Measurements from ENCODE around the gene PIK3R5. TPM values are rescaled to one million over a fixed set of nuclear protein-coding genes. Genes with fewer than 3 reads are reported as not detected.

The PIK3R5 gene
- total RNA-seq, 2 experiments from 2014 or later: 0.76 to 1.5 TPM

DNA sequence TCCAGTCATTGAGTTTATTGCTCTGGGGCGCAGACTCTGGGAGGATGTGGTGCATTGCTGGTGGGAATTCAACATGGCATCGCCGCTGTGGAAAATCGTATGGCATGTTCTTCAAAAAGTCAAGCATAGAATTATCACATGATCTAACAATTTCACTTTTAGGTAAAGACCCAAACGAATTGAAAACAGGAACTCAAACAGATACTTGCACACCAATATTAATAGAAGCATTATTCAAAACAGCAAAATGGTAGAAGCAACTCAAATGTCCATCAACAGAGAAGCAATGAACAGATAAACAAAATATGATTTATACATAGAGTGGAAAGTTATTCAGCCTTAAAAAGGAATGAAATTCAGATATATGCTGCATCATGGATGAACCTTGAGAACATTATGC lies 113.9 kb downstream of the PIK3R5 start:
- no peak for DNase-seq (ENCODE audit: low spot score)
- no peak overlapping the region for H3K4me3 ChIP-seq (ENCODE audit: low read depth, low read length, poor library complexity, severe bottlenecking)
- ChIA-PET POLR2A (no interaction called here), CTCF (ENCODE audit: unreplicated experiment) (no interaction called here)
- H3K79me2 ChIP-seq (ENCODE audit: insufficient read depth, low read depth, low read length): no peaks in the 10 kb centered on the region
- intact Hi-C loops (cut with micrococcal nuclease; ENCODE audit: unreplicated experiment): no loop called here
- TF ChIP-seq EZH2phosphoT487 (IDR thresholded peaks at IDR 0.05; ENCODE audit: borderline replicate concordance, low read depth, low read length) (no peak), CTCF (conservative IDR thresholded peaks at IDR 0.05; ENCODE audit: low read length) (no peak)
- no peaks in the 10 kb centered on the region for H4K20me1 ChIP-seq (ENCODE audit: insufficient read depth, low read length)
- H3K4me2 ChIP-seq (ENCODE audit: low read length): no peak overlapping the region
- no peaks in the 10 kb centered on the region for H3K9me2 ChIP-seq (ENCODE audit: insufficient read depth, low read length)
- peaks cover 13% of the 10 kb centered on the region for H3K4me1 ChIP-seq (ENCODE audit: insufficient read depth, low read length, poor library complexity, severe bottlenecking)
- BruUV-seq (replicated peaks): no TSS peak
- H3K9me3 ChIP-seq (ENCODE audit: low read length): no peaks in the 10 kb centered on the region
- no peak overlapping the region for H2AFZ ChIP-seq (ENCODE audit: low read length)
- no peaks in the 10 kb centered on the region for H3K36me3 ChIP-seq (ENCODE audit: insufficient read depth, low read length)
- H3K27ac ChIP-seq (ENCODE audit: low read depth, low read length, poor library complexity, severe bottlenecking): no peak overlapping the region

DNA sequence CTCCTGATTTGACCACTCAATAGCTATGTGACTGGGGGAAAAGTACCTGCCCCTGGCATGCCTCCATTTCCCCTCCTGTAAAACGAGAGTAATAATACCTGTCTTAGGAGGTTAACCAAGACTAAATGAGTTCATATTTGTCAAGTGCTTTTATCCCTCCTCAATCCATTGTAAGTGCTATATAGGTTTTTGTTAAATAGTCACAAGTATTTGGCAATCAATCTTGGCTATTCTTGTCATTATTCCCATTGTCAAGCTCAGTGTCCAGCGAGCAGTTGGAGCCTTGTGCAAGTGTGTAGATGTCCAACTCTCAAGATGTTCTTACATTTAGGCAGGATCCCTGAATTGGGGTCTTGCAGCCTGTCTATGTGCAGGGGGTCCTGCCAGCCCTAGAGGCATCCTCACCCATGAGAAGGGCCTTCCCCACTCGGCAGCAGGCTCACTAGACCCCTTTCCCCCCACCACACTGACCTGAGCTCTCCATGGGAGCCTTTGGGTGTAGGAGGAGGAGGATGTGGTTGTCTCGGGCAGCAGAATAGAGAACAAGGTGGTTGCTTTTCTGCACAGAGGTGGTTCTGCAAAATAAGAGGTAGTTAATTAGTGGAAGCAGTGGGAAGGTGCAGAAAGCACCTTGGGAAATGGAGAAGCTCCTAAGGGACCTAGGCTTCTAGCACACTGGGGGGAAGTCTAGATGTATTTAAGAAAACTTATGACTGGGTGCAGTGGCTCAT lies 116.0 kb downstream of the PIK3R5 start:
- no TSS peak for BruUV-seq (replicated peaks)
- Histone ChIP-seq H3K9me2 (ENCODE audit: insufficient read depth, low read length) (no peaks in the 10 kb centered on the region), H3K4me2 (ENCODE audit: low read length) (no peak overlapping the region), H3K4me1 (ENCODE audit: insufficient read depth, low read length, poor library complexity, severe bottlenecking) (no peaks in the 10 kb centered on the region), H4K20me1 (ENCODE audit: insufficient read depth, low read length) (no peaks in the 10 kb centered on the region), H3K27ac (ENCODE audit: low read depth, low read length, poor library complexity, severe bottlenecking) (no peak overlapping the region), H3K9me3 (ENCODE audit: low read length) (no peaks in the 10 kb centered on the region), H3K36me3 (ENCODE audit: insufficient read depth, low read length) (no peaks in the 10 kb centered on the region), H2AFZ (ENCODE audit: low read length) (no peak overlapping the region), H3K4me3 (ENCODE audit: low read depth, low read length, poor library complexity, severe bottlenecking) (no peak overlapping the region), H3K79me2 (ENCODE audit: insufficient read depth, low read depth, low read length) (no peaks in the 10 kb centered on the region)
- intact Hi-C loops (cut with micrococcal nuclease; ENCODE audit: unreplicated experiment): no loop called here
- TF ChIP-seq CTCF (conservative IDR thresholded peaks at IDR 0.05; ENCODE audit: low read length): no peak
- TF ChIP-seq EZH2phosphoT487 (IDR thresholded peaks at IDR 0.05; ENCODE audit: borderline replicate concordance, low read depth, low read length): no peak
- CTCF ChIA-PET (ENCODE audit: unreplicated experiment): no interaction called here
- DNase-seq (ENCODE audit: low spot score): no peak
- POLR2A ChIA-PET: no interaction called here

- no peaks in the 10 kb centered on the region for H3K4me1 ChIP-seq (ENCODE audit: insufficient read depth, low read length, poor library complexity, severe bottlenecking)
- H3K79me2 ChIP-seq (ENCODE audit: insufficient read depth, low read depth, low read length): no peaks in the 10 kb centered on the region
- no peaks in the 10 kb centered on the region for H3K36me3 ChIP-seq (ENCODE audit: insufficient read depth, low read length)
- no peak overlapping the region for H2AFZ ChIP-seq (ENCODE audit: low read length)
- no peaks in the 10 kb centered on the region for H3K9me3 ChIP-seq (ENCODE audit: low read length)
- intact Hi-C loops (cut with micrococcal nuclease; ENCODE audit: unreplicated experiment): no loop called here
- H4K20me1 ChIP-seq (ENCODE audit: insufficient read depth, low read length): no peaks in the 10 kb centered on the region
- TF ChIP-seq CTCF (conservative IDR thresholded peaks at IDR 0.05; ENCODE audit: low read length): no peak
- TF ChIP-seq EZH2phosphoT487 (IDR thresholded peaks at IDR 0.05; ENCODE audit: borderline replicate concordance, low read depth, low read length): no peak
- H3K9me2 ChIP-seq (ENCODE audit: insufficient read depth, low read length): no peaks in the 10 kb centered on the region
- POLR2A ChIA-PET: no interaction called here
- CTCF ChIA-PET (ENCODE audit: unreplicated experiment): no interaction called here
- H3K27ac ChIP-seq (ENCODE audit: low read depth, low read length, poor library complexity, severe bottlenecking): no peak overlapping the region
- no peak overlapping the region for H3K4me2 ChIP-seq (ENCODE audit: low read length)
- no TSS peak for BruUV-seq (replicated peaks)
- H3K4me3 ChIP-seq (ENCODE audit: low read depth, low read length, poor library complexity, severe bottlenecking): no peak overlapping the region
- no peak for DNase-seq (ENCODE audit: low spot score)
Observed at GRCh38 chr17:8847891-8848290, 117.6 kb downstream of the PIK3R5 start.

Data from OCI-LY7 (cell line).